ENCODE results near the gene CDK5RAP1.

Gene CDK5RAP1

GRCh38 chr20:33359399-33360261 is 41.7 kb downstream of the CDK5RAP1 start:
- H3K9me3 ChIP-seq (ENCODE audit: control insufficient read depth, insufficient read depth, low read length) = no peaks in the 10 kb centered on the region
- H3K4me3 ChIP-seq (ENCODE audit: low read depth, low read length) = no peak overlapping the region
- H3K4me1 ChIP-seq (ENCODE audit: control insufficient read depth, insufficient read depth, low read length) = no peaks in the 10 kb centered on the region
- peaks cover 16% of the 10 kb centered on the region for H3K36me3 ChIP-seq (ENCODE audit: control insufficient read depth, insufficient read depth, low read length)
- H3K27me3 ChIP-seq (ENCODE audit: control insufficient read depth, insufficient read depth, low read length) = no peaks in the 10 kb centered on the region
- no peak overlapping the region for H3K9ac ChIP-seq (ENCODE audit: low read depth, low read length)

DNA sequence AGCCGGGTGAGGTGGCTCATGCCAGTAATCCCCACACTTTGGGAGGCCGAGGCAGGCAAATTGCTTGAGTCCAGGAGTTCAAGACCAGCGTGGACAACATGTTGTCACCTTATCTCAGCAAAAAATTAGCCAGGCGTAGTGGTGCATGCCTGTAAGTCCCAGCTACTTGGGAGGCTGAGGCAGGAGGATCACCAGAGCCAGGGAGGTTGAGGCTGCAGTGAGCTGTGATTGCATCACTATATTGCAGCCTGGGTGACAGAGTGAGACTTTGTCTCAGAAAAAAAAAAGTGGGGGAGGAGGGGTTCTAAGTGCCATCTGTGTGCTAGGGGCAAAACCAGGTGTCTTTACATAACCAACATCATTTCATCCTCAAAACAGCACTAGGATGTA is 48.3 kb downstream of the CDK5RAP1 start:
- Histone ChIP-seq H3K27me3 (ENCODE audit: control insufficient read depth, insufficient read depth, low read length) (no peaks in the 10 kb centered on the region), H3K4me3 (ENCODE audit: low read depth, low read length) (no peak overlapping the region), H3K4me1 (ENCODE audit: control insufficient read depth, insufficient read depth, low read length) (peaks cover 7% of the 10 kb centered on the region), H3K36me3 (ENCODE audit: control insufficient read depth, insufficient read depth, low read length) (peaks cover 9% of the 10 kb centered on the region), H3K9me3 (ENCODE audit: control insufficient read depth, insufficient read depth, low read length) (no peaks in the 10 kb centered on the region), H3K9ac (ENCODE audit: low read depth, low read length) (no peak overlapping the region)

GRCh38 chr20:33352258-33353012 is 48.9 kb downstream of the CDK5RAP1 start:
- H3K4me1 ChIP-seq (ENCODE audit: control insufficient read depth, insufficient read depth, low read length) = peaks cover 7% of the 10 kb centered on the region
- H3K9ac ChIP-seq (ENCODE audit: low read depth, low read length) = no peak overlapping the region
- H3K9me3 ChIP-seq (ENCODE audit: control insufficient read depth, insufficient read depth, low read length) = no peaks in the 10 kb centered on the region
- no peak overlapping the region for H3K4me3 ChIP-seq (ENCODE audit: low read depth, low read length)
- H3K36me3 ChIP-seq (ENCODE audit: control insufficient read depth, insufficient read depth, low read length) = peaks cover 9% of the 10 kb centered on the region
- no peaks in the 10 kb centered on the region for H3K27me3 ChIP-seq (ENCODE audit: control insufficient read depth, insufficient read depth, low read length)

DNA sequence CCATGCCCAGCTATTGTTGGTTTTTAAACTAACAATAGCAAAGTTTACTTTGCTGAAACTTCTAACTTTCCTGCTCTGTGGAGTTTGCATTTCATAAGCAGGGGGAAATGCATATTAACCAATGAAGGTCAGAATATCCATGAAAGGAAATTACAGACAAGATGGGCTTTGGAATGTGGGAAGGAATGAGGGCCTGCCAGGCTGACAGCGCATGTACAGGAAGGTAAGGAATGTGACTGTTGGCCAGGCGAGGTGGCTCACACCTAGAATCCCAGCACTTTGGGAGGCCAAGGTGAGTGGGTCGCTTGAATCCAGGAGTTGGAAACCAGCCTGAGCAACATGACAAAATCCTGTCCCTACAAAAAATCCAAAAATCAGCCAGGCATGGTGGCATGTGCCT is 49.6 kb downstream of the CDK5RAP1 start:
- no peaks in the 10 kb centered on the region for H3K9me3 ChIP-seq (ENCODE audit: control insufficient read depth, insufficient read depth, low read length)
- H3K27me3 ChIP-seq (ENCODE audit: control insufficient read depth, insufficient read depth, low read length) = no peaks in the 10 kb centered on the region
- H3K9ac ChIP-seq (ENCODE audit: low read depth, low read length) = no peak overlapping the region
- no peak overlapping the region for H3K4me3 ChIP-seq (ENCODE audit: low read depth, low read length)
- H3K36me3 ChIP-seq (ENCODE audit: control insufficient read depth, insufficient read depth, low read length) = peaks cover 9% of the 10 kb centered on the region
- peaks cover 7% of the 10 kb centered on the region for H3K4me1 ChIP-seq (ENCODE audit: control insufficient read depth, insufficient read depth, low read length)

DNA sequence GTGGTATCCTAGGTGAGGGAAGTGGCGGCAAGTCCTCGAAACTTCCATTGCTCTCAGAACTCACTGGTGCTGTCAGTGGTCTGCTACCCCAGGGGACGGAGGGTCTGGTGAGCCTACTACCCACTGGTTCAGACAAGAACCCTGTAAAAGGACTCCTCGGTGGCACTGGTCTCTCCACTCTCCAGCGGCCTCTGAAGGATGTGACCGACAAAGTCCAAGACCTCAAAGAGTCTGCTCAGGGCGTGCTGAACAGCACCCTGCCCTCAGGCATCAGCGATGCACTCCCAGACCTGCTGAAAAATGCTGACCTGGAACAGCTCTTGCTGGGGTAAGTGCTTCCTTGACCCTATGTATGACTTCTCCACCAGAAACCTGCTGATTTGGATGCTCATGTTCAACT is 51.8 kb downstream of the CDK5RAP1 start:
- Histone ChIP-seq H3K4me3 (ENCODE audit: low read depth, low read length) (no peak overlapping the region), H3K9ac (ENCODE audit: low read depth, low read length) (no peak overlapping the region), H3K36me3 (ENCODE audit: control insufficient read depth, insufficient read depth, low read length) (peaks cover 9% of the 10 kb centered on the region), H3K9me3 (ENCODE audit: control insufficient read depth, insufficient read depth, low read length) (no peaks in the 10 kb centered on the region), H3K27me3 (ENCODE audit: control insufficient read depth, insufficient read depth, low read length) (no peaks in the 10 kb centered on the region), H3K4me1 (ENCODE audit: control insufficient read depth, insufficient read depth, low read length) (peaks cover 7% of the 10 kb centered on the region)

- no peaks in the 10 kb centered on the region for H3K9me3 ChIP-seq (ENCODE audit: control insufficient read depth, insufficient read depth, low read length)
- H3K36me3 ChIP-seq (ENCODE audit: control insufficient read depth, insufficient read depth, low read length) = peaks cover 9% of the 10 kb centered on the region
- H3K27me3 ChIP-seq (ENCODE audit: control insufficient read depth, insufficient read depth, low read length) = no peaks in the 10 kb centered on the region
- H3K4me1 ChIP-seq (ENCODE audit: control insufficient read depth, insufficient read depth, low read length) = peaks cover 7% of the 10 kb centered on the region
- H3K4me3 ChIP-seq (ENCODE audit: low read depth, low read length) = no peak overlapping the region
- H3K9ac ChIP-seq (ENCODE audit: low read depth, low read length) = no peak overlapping the region
Observed at GRCh38 chr20:33348136-33348937, 53.0 kb downstream of the CDK5RAP1 start.

GRCh38 chr20:33345342-33345741 is 56.0 kb downstream of the CDK5RAP1 start:
- Histone ChIP-seq H3K27me3 (ENCODE audit: control insufficient read depth, insufficient read depth, low read length) (no peaks in the 10 kb centered on the region), H3K4me3 (ENCODE audit: low read depth, low read length) (no peak overlapping the region), H3K9me3 (ENCODE audit: control insufficient read depth, insufficient read depth, low read length) (no peaks in the 10 kb centered on the region), H3K4me1 (ENCODE audit: control insufficient read depth, insufficient read depth, low read length) (no peaks in the 10 kb centered on the region), H3K36me3 (ENCODE audit: control insufficient read depth, insufficient read depth, low read length) (peaks cover 9% of the 10 kb centered on the region), H3K9ac (ENCODE audit: low read depth, low read length) (no peak overlapping the region)

- H3K27me3 ChIP-seq (ENCODE audit: control insufficient read depth, insufficient read depth, low read length) = no peaks in the 10 kb centered on the region
- H3K9me3 ChIP-seq (ENCODE audit: control insufficient read depth, insufficient read depth, low read length) = no peaks in the 10 kb centered on the region
- no peak overlapping the region for H3K4me3 ChIP-seq (ENCODE audit: low read depth, low read length)
- H3K9ac ChIP-seq (ENCODE audit: low read depth, low read length) = no peak overlapping the region
- no peaks in the 10 kb centered on the region for H3K4me1 ChIP-seq (ENCODE audit: control insufficient read depth, insufficient read depth, low read length)
- no peaks in the 10 kb centered on the region for H3K36me3 ChIP-seq (ENCODE audit: control insufficient read depth, insufficient read depth, low read length)
Observed at GRCh38 chr20:33343521-33343920, 57.8 kb downstream of the CDK5RAP1 start.

DNA sequence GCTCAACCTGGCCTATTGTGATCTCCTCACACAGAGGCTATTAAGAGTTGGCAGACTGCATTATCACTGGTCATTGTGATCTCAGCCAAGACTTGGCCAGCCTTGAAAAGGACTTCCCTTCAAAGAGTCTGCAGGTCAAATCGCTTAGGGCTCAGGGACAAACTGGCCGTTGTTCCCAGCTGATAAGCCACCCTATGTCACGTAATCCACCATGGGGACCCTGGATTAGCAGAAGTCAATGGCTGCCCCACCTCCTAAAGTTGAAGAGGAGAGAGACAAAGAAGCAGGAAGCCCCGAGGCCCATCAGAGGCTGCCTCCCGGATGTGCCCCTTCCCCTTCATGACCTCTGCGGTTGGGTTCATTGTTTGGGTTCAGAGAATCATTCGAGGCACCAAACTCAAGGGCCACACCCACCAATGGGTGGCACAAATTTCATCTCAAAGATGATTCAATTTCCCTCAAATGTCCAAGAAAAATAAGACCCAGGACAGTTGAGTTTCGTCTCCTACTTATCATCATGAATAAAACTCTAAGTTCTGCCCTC is 61.7 kb downstream of the CDK5RAP1 start:
- Histone ChIP-seq H3K4me1 (ENCODE audit: control insufficient read depth, insufficient read depth, low read length) (no peaks in the 10 kb centered on the region), H3K4me3 (ENCODE audit: low read depth, low read length) (no peak overlapping the region), H3K36me3 (ENCODE audit: control insufficient read depth, insufficient read depth, low read length) (no peaks in the 10 kb centered on the region), H3K27me3 (ENCODE audit: control insufficient read depth, insufficient read depth, low read length) (no peaks in the 10 kb centered on the region), H3K9me3 (ENCODE audit: control insufficient read depth, insufficient read depth, low read length) (no peaks in the 10 kb centered on the region), H3K9ac (ENCODE audit: low read depth, low read length) (no peak overlapping the region)

GRCh38 chr20:33338467-33339258 is 62.7 kb downstream of the CDK5RAP1 start:
- no peak overlapping the region for H3K9ac ChIP-seq (ENCODE audit: low read depth, low read length)
- no peaks in the 10 kb centered on the region for H3K9me3 ChIP-seq (ENCODE audit: control insufficient read depth, insufficient read depth, low read length)
- H3K27me3 ChIP-seq (ENCODE audit: control insufficient read depth, insufficient read depth, low read length) = no peaks in the 10 kb centered on the region
- no peaks in the 10 kb centered on the region for H3K36me3 ChIP-seq (ENCODE audit: control insufficient read depth, insufficient read depth, low read length)
- no peak overlapping the region for H3K4me3 ChIP-seq (ENCODE audit: low read depth, low read length)
- no peaks in the 10 kb centered on the region for H3K4me1 ChIP-seq (ENCODE audit: control insufficient read depth, insufficient read depth, low read length)
